CD4-positive, alpha-beta T cell (primary cell): ENCODE measurements around the gene SMOC2. TPM values are rescaled to one million over a fixed set of nuclear protein-coding genes. Genes with fewer than 3 reads are reported as not detected.

Source experiments
- ATAC-seq: fragments of 200-7000 bp; cut with Tn5 transposase; one replicate; pipeline ENCODE4 v1.10.0; 2022; ENCODE audit warnings: mild to moderate bottlenecking; ENCODE audit not compliant: poor library complexity
- CTCF ChIA-PET: fragments of 350-600 bp; sonication (Branson Sonifier 250); formaldehyde crosslinking; loops from one replicate; lab custom pipeline; 2021; ENCODE audit warnings: antibody characterized with exemption, inconsistent platforms; lab: Charles Lee
- POLR2A ChIA-PET: fragments of 350-600 bp; sonication (Branson Sonifier 250); formaldehyde crosslinking; loops from one replicate; lab custom pipeline; 2021; ENCODE audit warnings: antibody characterized with exemption, inconsistent platforms; lab: Charles Lee
- DNase-seq, 14 experiments: peaks; one replicate each; pipeline ENCODE4 v3.0.0-alpha.2; 2013 to 2020; ENCODE audit warnings: mixed read lengths in 2 of 14
- H3K27ac ChIP-seq, 2 donors: one replicate each; pipeline versions ENCODE4 v1.5.1 to v1.7.0; 2013; ENCODE audit warnings: low read length in 2 of 2, low read depth in 1 of 2, mild to moderate bottlenecking in 1 of 2
- H3K27me3 ChIP-seq, 2 experiments: 1 replicate in 1 of 2; 2 replicates in 1 of 2; pipeline versions ENCODE4 v1.6.1 to v1.7.0; 2013; ENCODE audit warnings: low read length in 2 of 2, control low read depth in 1 of 2, mild to moderate bottlenecking in 1 of 2, moderate library complexity in 1 of 2; ENCODE audit not compliant: insufficient read depth in 2 of 2, control insufficient read depth in 1 of 2
- H3K36me3 ChIP-seq: one replicate; pipeline ENCODE4 v1.6.1; 2013; ENCODE audit warnings: low read length, control low read depth; ENCODE audit not compliant: insufficient read depth
- H3K4me1 ChIP-seq: one replicate; pipeline ENCODE4 v1.6.1; 2013; ENCODE audit warnings: low read length, control low read depth; ENCODE audit not compliant: insufficient read depth
- H3K4me3 ChIP-seq: one replicate; pipeline ENCODE4 v1.5.1; 2013; ENCODE audit warnings: mild to moderate bottlenecking, low read length, moderate library complexity
- H3K9me3 ChIP-seq, 2 experiments: 1 replicate in 1 of 2; 2 replicates in 1 of 2; pipeline versions ENCODE4 v1.6.1 to v1.7.0; 2013; ENCODE audit warnings: low read length in 2 of 2, mild to moderate bottlenecking in 2 of 2, control low read depth in 1 of 2, moderate library complexity in 1 of 2; ENCODE audit not compliant: control insufficient read depth in 1 of 2, insufficient read depth in 1 of 2
- H3K27ac Mint-ChIP-seq: one replicate; pipeline ENCODE4 v1.8.0; 2020; ENCODE audit warnings: mixed read lengths
- H3K27me3 Mint-ChIP-seq: one replicate; pipeline ENCODE4 v1.8.0; 2021; ENCODE audit warnings: mixed read lengths
- H3K36me3 Mint-ChIP-seq: one replicate; pipeline ENCODE4 v1.8.0; 2021; ENCODE audit warnings: low read depth, mixed read lengths
- H3K4me1 Mint-ChIP-seq: one replicate; pipeline ENCODE4 v1.8.0; 2021; ENCODE audit warnings: low read depth, mixed read lengths
- H3K4me3 Mint-ChIP-seq: one replicate; pipeline ENCODE4 v1.8.0; 2020; ENCODE audit warnings: mild to moderate bottlenecking, mixed read lengths
- H3K9me3 Mint-ChIP-seq: one replicate; pipeline ENCODE4 v1.8.0; 2020; ENCODE audit warnings: mixed read lengths
- CTCF ChIP-seq: fragments of 200-600 bp; IDR thresholded peaks from one replicate; pipeline ENCODE4 v1.8.0; 2022; ENCODE audit warnings: antibody characterized with exemption, mild to moderate bottlenecking
- intact Hi-C, 2 experiments: fragments of 100-400 bp; cut with DNase I in 1 of 2; cut with micrococcal nuclease in 1 of 2; formaldehyde crosslinking; loops; one replicate each; pipeline versions ENCODE4 v1.15.1 to v1.9.0; 2023 to 2025; cut with DNase I, micrococcal nuclease
- total RNA-seq, 174 experiments: library from RNA in 2 of 174; stranded (reverse) in 2 of 174; gene quantifications; one replicate each; pipeline ENCODE4 v1.2.3 and lab custom pipeline; 2021 to 2026

SMOC2 gene
- total RNA-seq, 2 experiments from 2014 or later = not detected

GRCh38 chr6:168420084-168420483, 20.9 kb upstream of the SMOC2 start:
- POLR2A ChIA-PET = no interaction called here
- no peaks in the 10 kb centered on the region for H3K4me1 Mint-ChIP-seq
- no peaks in the 10 kb centered on the region for H3K27me3 Mint-ChIP-seq
- no peak for ATAC-seq
- H3K27ac ChIP-seq = no peak overlapping the region
- no peaks in the 10 kb centered on the region for H3K36me3 Mint-ChIP-seq
- no peak for TF ChIP-seq CTCF
- intact Hi-C loops = no loop called here
- no peak for DNase-seq
- H3K4me1 ChIP-seq = no peaks in the 10 kb centered on the region
- H3K27me3 ChIP-seq = no peaks in the 10 kb centered on the region
- no peak overlapping the region for H3K27ac Mint-ChIP-seq
- H3K4me3 Mint-ChIP-seq = no peak overlapping the region
- CTCF ChIA-PET = no interaction called here
- H3K4me3 ChIP-seq = no peak overlapping the region
- no peaks in the 10 kb centered on the region for H3K9me3 Mint-ChIP-seq
- no peaks in the 10 kb centered on the region for H3K36me3 ChIP-seq
- peaks cover 0 to 3% of the 10 kb centered on the region in 2 experiments for H3K9me3 ChIP-seq

DNA sequence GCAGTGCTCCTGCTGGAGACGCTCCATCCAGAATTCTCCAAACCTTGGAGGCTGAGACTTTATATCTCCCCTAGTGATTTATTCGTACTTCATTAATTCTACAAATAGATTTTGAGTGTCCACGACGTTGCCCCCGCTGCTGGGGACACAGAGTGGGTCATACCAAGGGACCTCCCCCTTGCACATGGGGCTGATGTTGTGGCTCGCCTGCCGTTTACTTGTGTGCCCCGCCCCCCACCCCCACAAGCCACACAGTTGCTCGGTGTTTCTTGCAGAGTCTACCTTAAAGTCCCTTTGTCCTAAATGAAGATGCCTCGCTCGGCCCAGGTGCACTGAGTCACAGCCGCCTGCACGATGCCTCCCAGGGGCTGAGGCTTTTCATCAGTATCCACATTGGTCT, 20.3 kb upstream of the SMOC2 start:
- H3K9me3 Mint-ChIP-seq = no peaks in the 10 kb centered on the region
- H3K36me3 ChIP-seq = no peaks in the 10 kb centered on the region
- peaks cover 0 to 3% of the 10 kb centered on the region in 2 experiments for H3K9me3 ChIP-seq
- no peaks in the 10 kb centered on the region for H3K4me1 ChIP-seq
- POLR2A ChIA-PET = no interaction called here
- ATAC-seq (no peak), DNase-seq (no peak)
- H3K27me3 Mint-ChIP-seq = no peaks in the 10 kb centered on the region
- no peak for TF ChIP-seq CTCF
- H3K4me3 ChIP-seq = no peak overlapping the region
- H3K27me3 ChIP-seq = no peaks in the 10 kb centered on the region
- intact Hi-C loops = no loop called here
- H3K4me1 Mint-ChIP-seq = no peaks in the 10 kb centered on the region
- H3K36me3 Mint-ChIP-seq = no peaks in the 10 kb centered on the region
- no peak overlapping the region for H3K27ac ChIP-seq
- H3K27ac Mint-ChIP-seq = no peak overlapping the region
- CTCF ChIA-PET = no interaction called here
- H3K4me3 Mint-ChIP-seq = no peak overlapping the region

DNA sequence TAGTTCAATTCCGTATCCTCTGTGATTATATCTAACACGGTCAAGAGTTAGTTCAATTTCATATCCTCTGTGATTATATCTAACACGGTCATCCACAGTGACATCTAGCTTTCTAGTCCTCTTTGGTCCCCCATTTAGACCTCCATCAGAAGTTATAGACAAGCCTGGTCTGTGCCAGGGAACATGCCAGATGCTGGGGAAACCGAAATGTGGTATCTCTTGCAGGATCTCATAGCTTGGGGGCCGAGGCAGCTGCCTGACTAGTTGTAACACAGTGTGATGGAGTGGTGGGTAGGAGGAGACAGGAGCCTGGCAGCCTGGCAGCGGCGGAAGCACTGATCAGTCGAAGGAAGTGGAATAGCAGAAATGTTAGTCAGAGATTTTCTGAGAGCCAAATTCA, 13.8 kb upstream of the SMOC2 start:
- ATAC-seq = no peak
- no peaks in the 10 kb centered on the region for H3K36me3 Mint-ChIP-seq
- no peak for TF ChIP-seq CTCF
- ChIA-PET CTCF (no interaction called here), POLR2A (no interaction called here)
- no peak overlapping the region for H3K4me3 Mint-ChIP-seq
- no peaks in the 10 kb centered on the region for H3K36me3 ChIP-seq
- peaks cover under 1% of the 10 kb centered on the region for H3K27me3 Mint-ChIP-seq
- H3K4me3 ChIP-seq = no peak overlapping the region
- no peak overlapping the region for H3K27ac Mint-ChIP-seq
- H3K9me3 Mint-ChIP-seq = no peaks in the 10 kb centered on the region
- H3K4me1 ChIP-seq = no peaks in the 10 kb centered on the region
- H3K9me3 ChIP-seq = peaks cover 0 to 4% of the 10 kb centered on the region in 2 experiments
- peaks cover 7 to 14% of the 10 kb centered on the region in 2 experiments for H3K27me3 ChIP-seq
- H3K27ac ChIP-seq = no peak overlapping the region
- no peak for DNase-seq
- H3K4me1 Mint-ChIP-seq = no peaks in the 10 kb centered on the region
- intact Hi-C loops = no loop called here
